Glomerular visceral epithelial cell (primary cell): Measurements from ENCODE around the gene ATXN7L1.
"Not testable (repeated sequence)": the region's sequence is repeated elsewhere in the genome, so short reads cannot be mapped to it uniquely, and the experiment has no call there.

Experiments
- DNase-seq: peaks from one replicate; pipeline ENCODE4 v3.0.0-alpha.2; 2016; ENCODE audit errors: extremely low spot score

ATXN7L1 gene

DNA sequence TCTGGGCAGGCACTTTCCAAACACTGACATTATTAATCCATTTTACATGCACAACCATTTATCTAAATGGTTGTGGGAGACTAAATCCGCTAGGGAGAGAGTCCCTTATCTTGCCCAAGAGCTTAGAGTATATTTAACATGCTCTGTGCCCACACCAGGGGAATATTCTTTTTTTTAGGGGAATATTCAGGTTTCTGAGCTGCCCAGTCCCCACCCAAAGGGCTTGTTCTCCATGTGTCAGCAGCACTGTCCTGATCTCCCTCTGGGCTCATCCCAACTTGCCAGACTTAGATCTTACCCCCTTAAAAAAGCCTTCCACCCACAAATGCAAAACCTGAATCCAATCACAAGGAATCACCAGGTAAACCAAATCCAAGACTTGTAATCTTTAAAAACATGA is 132.1 kb downstream of the ATXN7L1 start:
- DNase-seq = no peak

DNA sequence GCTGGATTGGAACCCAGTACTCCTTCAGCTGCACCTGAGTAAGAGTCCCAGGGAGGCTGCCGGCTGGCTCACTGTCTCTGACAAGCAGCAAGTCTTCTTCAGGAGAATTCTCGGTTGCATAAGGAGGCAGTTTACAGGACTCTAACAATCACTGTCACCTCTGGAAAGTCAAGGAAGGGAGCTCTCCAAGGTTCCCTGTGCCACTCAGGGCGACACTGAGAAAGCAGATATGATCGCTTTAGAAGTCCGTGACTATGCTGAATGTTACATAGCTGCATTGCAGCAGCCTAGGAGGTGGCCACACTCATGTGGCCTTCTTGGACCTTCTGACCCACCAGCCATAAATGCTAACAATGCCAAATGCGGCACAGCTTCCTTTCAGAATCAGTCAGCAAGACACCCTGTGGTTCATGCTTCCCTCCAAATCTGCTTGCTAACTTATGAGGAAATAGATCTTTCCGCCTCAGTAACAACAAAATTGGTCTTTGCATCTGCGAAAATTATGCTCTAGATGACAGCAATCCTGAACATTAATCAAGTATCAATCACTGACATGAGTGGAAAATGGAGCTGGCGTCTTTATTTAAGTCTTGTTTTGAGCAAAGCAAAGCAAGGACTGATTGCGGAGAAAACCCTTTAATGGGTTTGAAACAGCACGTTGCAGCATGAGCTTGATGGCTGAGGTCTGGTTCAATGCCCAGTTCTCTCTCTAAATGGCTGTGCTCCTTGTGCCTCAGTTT is 132.9 kb downstream of the ATXN7L1 start:
- no peak for DNase-seq

DNA sequence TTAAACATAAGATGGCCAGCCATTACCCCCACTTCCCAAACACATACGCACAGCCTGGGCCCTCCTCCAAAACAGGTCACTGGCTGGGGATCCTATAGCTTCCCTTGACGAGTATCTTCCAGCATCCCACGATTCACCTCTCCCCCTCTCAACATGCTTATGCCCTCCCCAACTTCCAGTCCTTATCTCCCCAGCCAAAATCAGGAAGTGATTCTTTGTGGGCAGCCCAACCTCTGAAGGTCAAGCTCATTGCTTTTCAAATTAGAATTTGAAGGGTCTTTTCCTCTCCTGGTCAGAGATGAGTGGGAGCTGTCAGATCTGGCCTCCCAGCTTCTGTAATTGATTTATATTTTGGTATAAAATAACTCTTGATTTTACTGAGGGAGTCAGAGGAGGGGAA is 133.6 kb downstream of the ATXN7L1 start:
- DNase-seq = no peak

DNA sequence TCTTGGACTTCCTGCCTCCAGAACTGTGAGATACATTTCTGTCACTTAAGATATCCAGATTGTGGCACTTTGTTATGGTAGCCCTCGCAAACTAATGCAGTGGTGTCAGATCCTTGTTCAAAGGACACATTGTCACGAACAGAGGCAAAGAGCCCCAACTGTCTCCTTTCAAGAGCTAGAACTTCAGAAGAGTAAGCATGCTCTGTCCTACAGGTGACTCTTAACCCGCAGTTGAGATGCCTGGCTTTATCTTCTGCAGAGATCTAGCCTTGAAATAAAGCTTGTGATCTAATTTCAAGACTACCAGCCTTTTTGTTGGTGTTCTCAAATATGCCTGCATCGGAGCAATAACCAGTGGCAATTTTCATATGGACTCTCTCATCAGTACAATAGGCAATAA is 134.4 kb downstream of the ATXN7L1 start:
- no peak for DNase-seq

DNA sequence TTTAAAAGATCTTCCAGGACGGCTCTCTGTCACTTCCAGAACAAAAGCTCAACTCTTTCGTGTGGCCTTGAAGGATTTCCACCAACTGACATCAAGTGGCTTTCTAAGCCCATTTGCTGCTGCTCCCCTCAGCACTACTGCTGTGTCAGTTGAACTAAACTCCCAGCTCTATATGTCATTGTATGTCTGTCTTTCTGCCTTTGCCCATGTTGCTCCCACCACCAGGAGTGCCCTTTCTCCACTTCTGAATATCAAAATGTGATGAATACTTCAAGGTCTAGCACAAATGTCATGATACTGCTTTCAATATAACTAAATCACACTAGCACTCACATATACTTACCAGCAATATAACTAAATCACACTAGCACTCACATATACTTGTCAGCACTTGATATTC is 138.3 kb downstream of the ATXN7L1 start:
- no peak for DNase-seq

DNA sequence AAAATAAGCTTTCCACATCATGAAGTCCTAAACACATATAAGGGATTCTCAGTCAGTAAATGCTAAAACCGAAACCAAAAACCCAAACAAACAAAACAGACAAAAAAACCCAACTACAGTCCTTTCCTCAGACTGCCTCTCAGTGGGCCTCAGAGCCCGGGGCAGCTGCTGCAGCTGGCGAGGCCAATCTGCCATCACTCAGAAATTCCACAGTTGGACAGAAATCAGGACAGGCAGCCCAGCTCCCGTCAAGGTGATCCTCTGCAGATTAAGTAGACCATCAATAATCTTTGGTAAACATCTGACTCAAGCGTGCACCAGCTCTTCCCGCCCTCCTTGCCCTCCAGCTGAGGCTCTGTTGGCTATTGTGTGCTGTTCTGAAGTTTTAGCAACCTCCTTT is 142.2 kb downstream of the ATXN7L1 start:
- no peak for DNase-seq

DNA sequence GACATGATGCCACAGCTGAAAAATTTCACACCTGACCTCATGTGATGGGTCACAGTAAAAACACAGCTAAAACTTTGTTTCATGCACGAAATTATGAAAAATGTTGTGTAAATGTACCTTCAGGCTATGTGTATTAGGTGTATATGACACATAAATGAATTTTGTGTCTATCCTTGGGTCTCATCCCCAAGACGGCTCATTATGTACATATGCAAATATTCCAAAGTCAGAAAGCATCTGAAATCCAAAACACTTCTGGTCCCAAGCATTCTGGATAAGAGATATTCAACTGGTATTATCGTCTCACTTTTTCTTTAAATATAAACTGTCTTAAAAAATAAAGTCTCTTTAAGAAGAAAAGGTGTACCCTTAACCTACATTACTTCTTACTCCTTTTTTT is 145.4 kb downstream of the ATXN7L1 start:
- no peak for DNase-seq

DNA sequence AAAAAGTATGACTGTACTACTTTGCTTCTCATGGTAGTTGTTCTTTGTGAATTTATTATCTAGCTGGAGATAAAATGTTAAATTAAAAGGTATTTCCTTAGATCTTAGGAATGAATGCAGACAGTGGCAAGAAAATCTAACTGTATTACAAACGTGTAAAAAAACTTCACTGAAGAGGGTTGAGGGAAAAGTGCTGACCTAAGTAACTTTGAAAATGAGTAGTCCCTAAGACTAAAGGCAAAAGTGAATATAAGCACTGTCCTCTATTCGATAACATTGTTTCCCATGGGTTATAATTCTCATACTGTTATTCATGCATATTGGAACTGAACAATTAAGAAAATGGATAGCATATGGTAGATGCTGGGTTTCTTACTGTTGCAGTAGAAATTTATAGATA is 148.4 kb downstream of the ATXN7L1 start:
- no peak for DNase-seq

DNA sequence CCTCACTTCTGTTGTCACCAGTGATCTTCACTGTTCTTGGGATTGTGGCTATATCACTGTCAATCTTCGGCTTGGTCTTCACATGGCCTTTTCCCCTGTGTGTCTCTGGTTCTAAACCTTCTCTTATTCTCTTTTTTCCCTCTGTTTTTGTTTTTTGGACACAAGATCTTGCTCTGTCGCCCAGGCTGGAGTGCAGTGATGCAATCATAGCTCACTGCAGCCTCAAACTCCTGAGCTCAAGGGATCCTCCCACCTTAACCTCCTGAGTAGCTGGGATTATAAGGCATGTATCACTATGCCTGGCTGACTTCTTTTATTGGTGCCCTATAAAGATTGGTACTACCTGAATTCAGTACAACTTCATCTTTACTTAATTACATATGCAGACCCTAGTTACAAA is 151.7 kb downstream of the ATXN7L1 start:
- no peak for DNase-seq

DNA sequence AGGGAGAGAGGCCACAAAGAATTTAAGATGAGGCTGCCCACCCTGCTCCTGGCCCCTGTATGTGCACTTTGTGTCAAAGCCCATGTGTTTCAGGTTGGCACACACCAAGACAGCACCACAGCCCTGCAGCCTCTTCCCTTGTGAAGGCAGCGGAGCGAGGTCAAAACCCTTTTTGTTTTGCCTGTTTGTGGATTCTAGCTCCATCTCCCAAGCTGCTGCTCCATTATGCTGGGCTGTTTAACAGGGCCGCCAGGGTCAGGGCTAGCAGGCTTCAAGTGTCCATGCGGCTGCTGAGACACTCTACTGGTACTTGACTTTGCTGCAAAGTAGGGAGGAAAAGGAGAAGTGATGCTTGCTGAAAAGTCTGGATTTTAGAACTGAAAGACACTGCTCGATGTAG is 152.8 kb downstream of the ATXN7L1 start:
- DNase-seq = no peak

DNA sequence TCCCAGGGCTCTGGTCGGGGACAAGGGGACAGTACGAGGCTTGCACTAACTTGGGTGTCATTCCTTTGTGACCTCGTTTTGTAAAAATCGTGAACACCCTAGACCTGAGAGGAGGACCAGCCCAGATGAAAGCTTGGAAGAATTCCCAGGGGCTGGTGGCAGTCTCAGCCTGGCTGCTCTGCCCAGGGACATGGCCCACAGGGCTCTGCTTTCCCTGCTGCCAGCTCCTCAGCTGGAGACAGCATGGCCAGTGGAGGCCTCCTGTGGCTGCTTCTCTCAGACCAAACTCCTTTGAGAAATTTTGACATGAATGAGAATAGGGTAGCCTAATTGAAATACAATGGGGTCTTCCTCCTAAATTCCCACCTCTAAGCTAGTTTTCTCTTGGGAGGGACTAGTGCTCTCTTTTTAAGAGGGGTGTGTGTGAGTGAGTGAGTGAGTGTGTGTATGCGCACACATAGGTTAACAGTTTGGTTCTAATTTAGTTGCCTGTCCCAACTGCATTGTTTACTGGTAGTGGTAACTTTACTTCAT is 154.8 kb downstream of the ATXN7L1 start:
- DNase-seq = no peak

DNA sequence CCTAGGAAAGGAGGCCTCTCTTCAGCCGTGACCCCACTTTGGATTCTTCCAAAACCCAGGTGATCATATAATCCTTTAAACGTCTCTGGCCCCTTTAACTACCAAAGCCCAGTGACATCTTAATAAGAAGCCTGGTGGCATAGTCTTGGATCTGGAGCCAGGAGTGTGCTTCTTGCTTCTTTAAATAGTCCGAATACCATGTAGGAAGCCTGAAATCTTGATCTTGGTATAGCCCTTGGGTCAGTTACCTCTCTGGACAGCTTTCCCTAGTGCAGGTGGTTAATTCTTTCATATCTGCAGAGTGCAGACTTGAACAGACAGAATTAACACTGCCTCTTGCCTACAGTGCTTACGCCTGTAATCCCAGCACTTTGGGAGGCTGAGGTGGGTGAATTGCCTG is 156.5 kb downstream of the ATXN7L1 start:
- no peak for DNase-seq

DNA sequence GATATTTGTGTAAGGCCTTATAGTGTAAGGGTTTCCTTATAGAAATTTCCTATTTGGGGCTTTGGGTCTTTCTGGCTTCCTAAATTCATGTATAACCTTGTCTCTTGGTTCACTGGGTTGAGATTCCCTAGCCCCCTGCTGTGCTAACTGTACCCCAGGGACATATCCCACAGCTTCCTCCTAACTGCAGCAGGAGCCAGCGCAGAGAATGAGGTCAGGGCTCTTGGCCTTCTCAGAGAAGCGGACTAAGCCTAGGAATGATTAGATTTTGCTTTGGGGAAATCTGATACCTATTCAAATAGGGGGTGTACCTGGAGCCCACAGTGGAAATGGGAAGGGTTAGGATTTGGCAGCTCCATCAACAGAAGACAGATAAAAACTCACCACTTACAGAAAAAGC is 157.0 kb downstream of the ATXN7L1 start:
- no peak for DNase-seq

DNA sequence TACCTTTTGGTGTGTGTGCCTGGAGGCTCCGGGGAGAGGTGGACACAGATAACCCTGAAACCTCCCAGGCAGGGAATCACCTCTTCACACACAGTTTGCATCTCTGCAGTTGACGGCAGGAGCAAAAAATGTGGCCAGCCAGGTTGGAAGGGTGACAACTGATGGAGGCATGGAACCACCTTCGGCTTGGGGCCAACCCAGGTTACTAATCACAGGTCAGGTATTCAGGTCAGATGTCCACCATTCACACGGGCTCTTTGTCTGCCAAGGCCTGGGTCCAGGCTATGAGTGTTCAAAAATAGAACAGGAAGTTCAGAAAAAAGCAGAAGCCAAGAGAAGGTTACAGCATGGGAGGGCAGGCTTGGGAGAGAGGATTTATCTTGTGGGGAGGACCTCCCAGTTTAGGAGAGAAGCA is 157.9 kb downstream of the ATXN7L1 start:
- DNase-seq = no peak

DNA sequence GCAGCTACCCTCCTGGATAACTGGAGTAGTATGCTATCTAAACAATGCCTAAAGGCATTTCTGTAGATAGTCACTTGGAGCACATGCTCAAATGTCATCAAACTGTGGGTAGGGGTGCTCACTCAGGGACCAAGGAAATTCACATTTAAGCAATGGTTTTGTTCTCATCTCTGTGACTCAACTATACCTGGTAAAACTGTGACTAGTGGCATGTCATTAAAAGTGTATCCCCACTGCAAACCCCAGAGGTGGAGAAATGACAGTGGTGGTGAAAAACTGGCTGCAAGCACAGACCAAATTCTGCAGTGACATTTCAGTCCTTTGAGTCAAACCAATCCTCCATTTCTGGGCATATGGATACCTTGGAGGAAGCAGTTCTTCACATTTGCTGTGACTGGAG is 160.9 kb downstream of the ATXN7L1 start:
- no peak for DNase-seq

DNA sequence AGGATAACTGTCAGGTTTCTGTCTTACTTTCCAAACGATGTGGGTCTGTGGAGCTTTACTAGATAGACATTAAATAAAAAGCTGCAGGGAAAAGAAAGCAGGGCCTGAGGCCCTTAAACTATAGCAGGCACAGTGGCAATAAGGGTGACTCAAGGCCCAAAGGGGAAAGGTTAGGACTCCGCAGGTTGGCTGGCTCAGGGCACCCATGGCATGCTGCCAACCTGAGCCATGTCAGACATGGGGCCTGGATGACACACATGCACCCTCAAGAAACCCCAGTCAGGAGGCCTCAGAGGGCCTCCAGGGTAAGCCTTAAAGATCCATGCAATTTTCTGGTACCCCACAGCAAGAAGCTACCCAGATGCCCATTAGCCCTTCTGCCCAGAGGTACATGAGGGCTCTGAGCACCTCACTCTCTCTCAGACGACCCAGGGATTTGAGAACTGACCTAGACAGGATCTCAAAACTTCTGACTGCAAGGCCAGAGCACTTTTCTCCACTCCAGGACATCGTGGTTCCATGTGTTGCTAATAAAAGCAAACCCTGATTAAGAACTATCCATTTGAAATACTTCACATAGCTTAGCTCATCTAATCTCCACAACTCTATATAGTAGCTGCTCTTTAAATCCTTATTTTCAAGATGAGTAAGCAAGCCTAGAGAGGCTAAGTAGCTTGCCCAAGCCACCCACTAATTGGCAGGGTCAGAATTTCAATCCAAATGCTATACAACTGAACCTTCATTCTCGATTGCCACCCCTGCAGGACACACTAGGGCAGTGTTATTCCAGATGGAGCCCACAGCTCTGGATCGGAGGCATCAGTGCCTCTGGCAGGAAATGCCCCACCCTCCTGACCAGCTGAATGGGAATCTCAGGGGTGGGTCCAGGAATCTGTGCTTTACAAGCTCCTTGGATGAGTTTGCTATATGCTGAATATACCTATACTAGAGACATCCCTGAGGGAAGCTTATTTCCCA is 162.6 kb downstream of the ATXN7L1 start:
- DNase-seq = no peak

DNA sequence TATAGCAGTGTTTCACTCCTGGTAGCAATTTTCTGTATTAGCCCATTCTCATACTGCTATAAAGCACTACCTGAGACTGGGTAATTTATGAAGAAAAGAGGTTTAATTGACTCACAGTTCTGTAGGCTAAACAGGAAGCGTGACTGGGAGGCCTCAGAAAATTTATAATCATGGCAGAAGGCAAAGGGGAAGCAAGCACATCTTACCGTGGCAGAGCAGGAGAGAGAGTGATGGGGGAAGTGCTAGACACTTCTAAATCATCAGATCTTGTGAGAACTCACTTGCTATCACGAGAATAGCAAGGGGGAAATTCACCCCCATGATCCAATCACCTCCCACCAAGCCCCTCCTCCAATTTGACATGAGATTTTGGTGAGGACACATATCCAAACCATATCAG is 163.5 kb downstream of the ATXN7L1 start:
- DNase-seq = no peak

DNA sequence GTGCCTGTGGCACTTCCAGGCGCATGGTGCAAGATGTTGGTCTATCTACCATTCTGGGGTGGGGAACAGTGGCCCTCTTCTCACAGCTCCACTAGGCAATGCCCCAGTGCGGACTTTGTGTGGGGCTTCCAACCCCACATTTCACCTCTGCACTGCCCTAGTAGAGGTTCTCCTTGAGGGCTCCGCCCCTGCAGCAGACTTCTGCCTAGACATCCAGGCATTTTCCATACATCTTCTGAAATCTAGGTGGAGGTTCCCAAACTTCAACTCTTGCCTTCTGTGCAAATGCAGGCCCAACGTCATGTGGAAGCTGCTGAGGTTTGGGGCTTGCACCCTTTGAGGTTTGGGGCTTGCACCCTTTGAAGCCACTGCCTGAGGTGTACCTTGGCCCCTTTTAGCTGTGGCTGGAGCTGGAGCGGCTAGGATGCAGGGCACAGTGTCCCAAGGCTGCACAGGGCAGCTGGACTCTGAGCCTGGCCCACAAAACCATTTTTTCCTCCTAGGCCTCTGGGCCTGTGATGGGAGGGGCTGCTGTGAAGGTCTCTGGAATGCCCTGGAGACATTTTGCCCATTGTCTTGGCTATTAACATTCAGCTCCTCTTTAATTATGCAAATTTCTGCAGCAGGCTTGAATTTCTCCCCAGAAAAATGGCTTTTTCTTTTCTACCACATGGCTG is 164.5 kb downstream of the ATXN7L1 start:
- no peak for DNase-seq

DNA sequence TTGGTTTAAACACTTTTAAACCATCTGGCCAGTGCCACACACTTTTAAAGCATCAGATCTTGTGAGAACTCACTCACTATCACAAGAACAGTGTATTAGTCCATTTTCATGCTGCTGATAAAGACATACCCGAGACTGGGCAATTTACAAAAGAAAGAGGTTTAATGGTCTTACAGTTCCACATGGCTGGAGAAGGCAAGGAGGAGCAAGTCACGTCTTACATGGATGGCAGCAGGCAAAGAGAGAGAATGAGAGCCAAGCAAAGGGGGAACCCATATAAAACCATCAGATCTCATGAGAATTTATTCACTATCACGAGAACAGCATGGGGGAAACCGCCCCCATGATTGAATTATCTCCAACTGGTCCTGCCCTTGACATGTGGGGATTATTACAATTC is 165.7 kb downstream of the ATXN7L1 start:
- DNase-seq = not testable (repeated sequence)

DNA sequence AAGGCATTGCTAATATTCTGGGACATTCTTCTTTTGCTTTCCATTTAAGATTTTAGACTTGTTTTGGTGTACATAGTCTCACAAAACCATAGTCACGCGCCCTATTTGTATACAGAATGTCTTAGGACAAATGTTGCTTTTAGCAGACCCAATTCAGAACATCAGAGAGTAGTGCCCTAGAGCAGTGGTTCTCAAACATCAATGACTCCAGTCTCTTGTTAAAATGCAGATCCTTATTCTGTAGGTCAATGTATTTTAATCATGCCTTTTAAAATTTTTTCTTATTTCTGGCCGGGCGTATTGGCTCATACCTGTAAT is 167.7 kb downstream of the ATXN7L1 start:
- DNase-seq = no peak

DNA sequence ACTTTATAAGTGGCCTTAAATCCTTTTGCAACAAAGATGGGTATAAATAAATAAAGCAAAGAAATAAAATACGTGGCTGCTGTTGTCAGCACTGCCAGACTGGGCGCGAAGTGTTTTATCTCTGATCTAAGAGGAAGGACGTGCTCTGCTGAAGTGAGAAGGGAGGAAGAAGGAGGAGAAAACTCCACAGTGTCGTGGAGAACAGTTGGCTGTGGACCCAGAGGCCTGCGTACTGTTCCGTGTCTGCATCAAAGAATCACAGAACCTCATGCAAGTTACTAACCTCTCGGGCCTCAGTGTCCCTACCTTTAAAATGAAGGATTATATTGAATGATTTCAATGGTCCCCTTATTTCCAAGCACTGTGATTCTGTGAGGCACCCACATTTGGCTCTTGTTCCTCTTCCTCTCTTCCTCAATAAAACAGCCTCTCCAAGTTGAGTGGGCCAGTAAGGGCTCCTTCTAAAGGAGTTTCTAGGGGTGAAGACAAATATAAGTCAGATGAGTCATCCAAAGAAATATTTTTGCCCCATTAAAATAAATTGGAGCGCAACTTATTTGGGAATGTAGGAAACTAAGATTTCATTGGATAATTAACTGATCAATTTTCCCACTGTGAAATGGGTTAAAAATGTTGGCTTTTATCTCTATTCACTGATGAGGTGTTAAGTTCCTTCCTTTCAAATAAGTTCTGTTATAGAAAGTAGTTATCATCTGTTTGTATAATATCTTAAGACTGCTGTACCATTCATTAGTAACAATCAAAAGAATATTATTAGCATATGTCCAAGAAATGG is 168.2 kb downstream of the ATXN7L1 start:
- DNase-seq = no peak

DNA sequence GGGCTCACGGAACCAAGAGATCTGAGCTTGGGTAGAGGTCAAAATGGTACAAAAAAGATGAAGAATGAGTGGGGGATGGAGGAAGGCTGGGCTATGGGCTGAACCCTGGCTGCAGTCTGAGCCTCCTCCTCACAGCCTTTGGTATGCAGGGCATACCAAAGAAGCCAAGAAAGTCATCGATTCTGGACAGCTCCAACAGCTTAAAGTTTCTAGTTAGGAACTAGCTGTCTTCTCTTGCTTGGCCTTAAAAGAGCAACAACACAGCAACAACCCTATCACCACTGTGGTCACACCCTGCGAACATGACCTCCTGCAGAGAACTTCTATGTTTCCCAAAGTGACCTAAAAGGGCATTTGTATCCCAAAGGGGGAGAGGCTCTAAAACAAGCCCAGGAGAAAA is 169.0 kb downstream of the ATXN7L1 start:
- no peak for DNase-seq
